Liver (tissue), 3 donors: Measurements from ENCODE around the gene ELOB.

Experiments
- CTCF ChIP-seq: fragments of 150-350 bp; IDR thresholded peaks from 2 replicates; pipeline ENCODE4 v1.5.1; 2017; ENCODE audit warnings: improper control_type of control experiment, low read depth, low read length; ENCODE audit not compliant: missing input control
- EGR1 ChIP-seq, 2 donors: IDR thresholded peaks; 2 replicates each; pipeline ENCODE4 v1.6.1; 2016 to 2018; ENCODE audit warnings: antibody characterized with exemption in 2 of 2, low read depth in 2 of 2
- FOXA1 ChIP-seq: IDR thresholded peaks from 2 replicates; pipeline ENCODE4 v1.6.1; 2016; ENCODE audit warnings: antibody characterized with exemption
- HNF4G ChIP-seq: IDR thresholded peaks from 2 replicates; pipeline ENCODE4 v1.6.1; 2016; ENCODE audit warnings: antibody characterized with exemption
- JUND ChIP-seq, 2 donors: IDR thresholded peaks; 2 replicates each; pipeline ENCODE4 v1.6.1; 2016; ENCODE audit warnings: antibody characterized with exemption in 2 of 2
- MAX ChIP-seq: IDR thresholded peaks from 2 replicates; pipeline ENCODE4 v1.6.1; 2016; ENCODE audit warnings: antibody characterized with exemption
- NR2F2 ChIP-seq: IDR thresholded peaks from 2 replicates; pipeline ENCODE4 v1.6.1; 2016; ENCODE audit warnings: antibody characterized with exemption
- RAD21 ChIP-seq, 2 donors: IDR thresholded peaks; 2 replicates each; pipeline ENCODE4 v1.6.1; 2016; ENCODE audit warnings: antibody characterized with exemption in 2 of 2, mild to moderate bottlenecking in 2 of 2
- REST ChIP-seq: IDR thresholded peaks from 2 replicates; pipeline ENCODE4 v1.6.1; 2016; ENCODE audit warnings: antibody characterized with exemption, mild to moderate bottlenecking
- TAF1 ChIP-seq: conservative IDR thresholded peaks from 2 replicates; pipeline ENCODE4 v1.6.1; 2016; ENCODE audit warnings: antibody characterized with exemption, mild to moderate bottlenecking
- YY1 ChIP-seq: IDR thresholded peaks from 2 replicates; pipeline ENCODE4 v1.6.1; 2016; ENCODE audit warnings: antibody characterized with exemption, mild to moderate bottlenecking
- ZBTB33 ChIP-seq: IDR thresholded peaks from 2 replicates; pipeline ENCODE4 v1.6.1; 2016; ENCODE audit warnings: antibody characterized with exemption
- donor health status: healthy.
- donor health status: healthy.

- TF ChIP-seq TAF1 (no peak), YY1 (no peak), CTCF (no peak), RAD21 (IDR thresholded peaks at IDR 0.05) (no peak), JUND (IDR thresholded peaks at IDR 0.05) (no peak), ZBTB33 (no peak), NR2F2 (no peak), REST (no peak), MAX (no peak), FOXA1 (no peak), EGR1 (IDR thresholded peaks at IDR 0.05; ENCODE audit: low read depth in 2 of 2) (no peak), HNF4G (no peak)
These were observed 52.9 kb downstream of the ELOB start for GRCh38 chr16:2724088-2724676.
